Suprapubic skin (tissue), 4 donors: ENCODE measurements around the gene GPSM1.

Experiments used
- POLR2A ChIP-seq, 2 donors: fragments of 450-650 bp; IDR thresholded peaks; one replicate each; pipeline ENCODE4 v1.6.1; 2017; ENCODE audit warnings: antibody characterized with exemption in 2 of 2, mild to moderate bottlenecking in 2 of 2, moderate library complexity in 2 of 2
- POLR2AphosphoS5 ChIP-seq, 3 donors: sonication (generic); formaldehyde crosslinking; IDR thresholded peaks; one replicate each; pipeline ENCODE4 v1.6.1; 2017; ENCODE audit warnings: antibody characterized with exemption in 3 of 3
- TF ChIP-seq, protein P1 (sequence below), 2 donors: fragments of 200-600 bp in 1 of 2; fragments of 450-650 bp in 1 of 2; sonication (generic) in 1 of 2; IDR thresholded peaks; one replicate each; pipeline ENCODE4 v1.5.1; 2016 to 2019; ENCODE audit warnings: antibody characterized with exemption in 2 of 2, mild to moderate bottlenecking in 1 of 2, moderate library complexity in 1 of 2

DNA sequence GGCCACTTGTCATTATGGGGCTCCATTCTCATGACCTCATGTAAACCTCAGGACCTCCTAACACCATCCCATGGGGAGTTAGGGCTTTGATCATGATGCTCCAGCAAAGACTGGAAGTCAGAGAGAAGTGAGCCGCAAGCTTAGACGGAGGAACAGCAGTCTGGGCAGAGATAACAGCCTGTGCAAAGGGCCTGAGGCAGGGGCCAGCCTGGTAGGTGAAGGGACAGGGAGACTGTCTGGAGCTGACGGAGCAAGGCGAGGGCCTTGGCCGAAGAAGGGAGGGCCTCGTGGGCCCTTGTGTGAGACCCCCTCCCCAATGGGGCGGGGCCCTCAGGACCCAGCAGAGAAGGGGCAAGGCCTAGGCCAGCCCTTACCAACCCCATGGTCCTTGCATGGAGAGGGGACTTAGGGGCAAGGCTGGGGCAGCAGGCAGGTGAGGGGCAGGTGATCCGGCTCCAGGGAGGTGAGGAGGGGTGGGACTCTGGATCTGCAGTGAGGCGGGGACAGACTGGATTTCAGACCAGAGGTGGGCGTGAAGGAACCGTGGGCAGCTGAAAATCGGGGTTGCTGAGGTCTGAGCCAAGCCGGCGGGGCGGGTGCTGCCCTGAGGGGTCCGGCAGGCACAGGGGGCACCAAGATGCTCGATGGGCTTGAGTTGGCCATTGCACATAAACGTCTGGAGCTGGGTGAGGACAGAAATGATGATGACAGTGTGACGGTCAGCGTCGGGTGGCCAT lies 17.4 kb downstream of the GPSM1 start:
- TF ChIP-seq, protein P1, sequence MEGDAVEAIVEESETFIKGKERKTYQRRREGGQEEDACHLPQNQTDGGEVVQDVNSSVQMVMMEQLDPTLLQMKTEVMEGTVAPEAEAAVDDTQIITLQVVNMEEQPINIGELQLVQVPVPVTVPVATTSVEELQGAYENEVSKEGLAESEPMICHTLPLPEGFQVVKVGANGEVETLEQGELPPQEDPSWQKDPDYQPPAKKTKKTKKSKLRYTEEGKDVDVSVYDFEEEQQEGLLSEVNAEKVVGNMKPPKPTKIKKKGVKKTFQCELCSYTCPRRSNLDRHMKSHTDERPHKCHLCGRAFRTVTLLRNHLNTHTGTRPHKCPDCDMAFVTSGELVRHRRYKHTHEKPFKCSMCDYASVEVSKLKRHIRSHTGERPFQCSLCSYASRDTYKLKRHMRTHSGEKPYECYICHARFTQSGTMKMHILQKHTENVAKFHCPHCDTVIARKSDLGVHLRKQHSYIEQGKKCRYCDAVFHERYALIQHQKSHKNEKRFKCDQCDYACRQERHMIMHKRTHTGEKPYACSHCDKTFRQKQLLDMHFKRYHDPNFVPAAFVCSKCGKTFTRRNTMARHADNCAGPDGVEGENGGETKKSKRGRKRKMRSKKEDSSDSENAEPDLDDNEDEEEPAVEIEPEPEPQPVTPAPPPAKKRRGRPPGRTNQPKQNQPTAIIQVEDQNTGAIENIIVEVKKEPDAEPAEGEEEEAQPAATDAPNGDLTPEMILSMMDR (IDR thresholded peaks at IDR 0.05): no peak
- TF ChIP-seq POLR2A (IDR thresholded peaks at IDR 0.05) (no peak), POLR2AphosphoS5 (IDR thresholded peaks at IDR 0.05) (no peak)
